H1 (cell line): ENCODE measurements around the gene HGFAC. TPM values are rescaled to one million over a fixed set of nuclear protein-coding genes. Genes with fewer than 3 reads are reported as not detected.

Experiments used
- CTCF ChIA-PET: fragments of 300-600 bp; sonication (Branson Sonifier 250); formaldehyde crosslinking; loops from one replicate; lab custom pipeline; 2021; ENCODE audit not compliant: partially characterized antibody; lab: Charles Lee
- POLR2A ChIA-PET: fragments of 300-600 bp; sonication (Branson Sonifier 250); formaldehyde crosslinking; loops from one replicate; lab custom pipeline; 2021; ENCODE audit warnings: inconsistent platforms; ENCODE audit not compliant: partially characterized antibody; lab: Charles Lee
- DNase-seq, 2 experiments: peaks; one replicate each; pipeline versions ENCODE4 v3.0.0 to v3.0.0-alpha.2; 2010 to 2022; ENCODE audit warnings: low spot score in 2 of 2, low read depth in 1 of 2, mixed read lengths in 1 of 2
- FAIRE-seq: peaks from 2 replicates; lab custom pipeline; 2011; peaks lifted over from hg19 to GRCh38; lab: Jason Lieb, UNC
- H2AFZ ChIP-seq: 2 replicates; pipeline ENCODE4 v1.8.1; 2012; ENCODE audit warnings: low read length, inconsistent platforms
- H2AK5ac ChIP-seq: 2 replicates; pipeline ENCODE4 v1.6.1; 2013; ENCODE audit warnings: low read depth, low read length
- H2BK120ac ChIP-seq: replicated peaks from 2 replicates; pipeline ENCODE3; 2013; ENCODE audit warnings: low read depth, low read length, inconsistent platforms
- H2BK12ac ChIP-seq: 2 replicates; pipeline ENCODE4 v1.6.1; 2013; ENCODE audit warnings: low read depth, low read length
- H2BK15ac ChIP-seq: 2 replicates; pipeline ENCODE4 v1.6.1; 2013; ENCODE audit warnings: low read length
- H2BK20ac ChIP-seq: 2 replicates; pipeline ENCODE4 v1.6.1; 2013; ENCODE audit warnings: low read length
- H2BK5ac ChIP-seq: 2 replicates; pipeline ENCODE4 v1.6.1; 2013; ENCODE audit warnings: low read depth, low read length
- H3K14ac ChIP-seq: 2 replicates; pipeline ENCODE4 v1.6.1; 2013; ENCODE audit warnings: inconsistent platforms; ENCODE audit not compliant: insufficient read length
- H3K18ac ChIP-seq: 2 replicates; pipeline ENCODE4 v1.6.1; 2013; ENCODE audit warnings: low read length; ENCODE audit errors: extremely low read depth
- H3K23ac ChIP-seq: 2 replicates; pipeline ENCODE4 v1.6.1; 2013; ENCODE audit warnings: inconsistent platforms; ENCODE audit not compliant: insufficient read length
- H3K23me2 ChIP-seq: 2 replicates; pipeline ENCODE4 v1.6.1; 2013; ENCODE audit warnings: low read depth, low read length
- H3K27ac ChIP-seq: 2 replicates; pipeline ENCODE4 v1.6.1; 2011; ENCODE audit warnings: low read depth, low read length, inconsistent platforms
- H3K27me3 ChIP-seq, 4 experiments: replicated peaks in 1 of 4; 1 replicate in 1 of 4; 2 replicates in 3 of 4; pipeline versions ENCODE4 v1.6.1 to v1.8.1; 2011 to 2013; ENCODE audit warnings: low read length in 3 of 4, mild to moderate bottlenecking in 3 of 4, inconsistent platforms in 2 of 4, mixed read lengths in 2 of 4, moderate library complexity in 1 of 4; ENCODE audit not compliant: control insufficient read depth in 3 of 4, insufficient read depth in 3 of 4; ENCODE audit errors: extremely low read depth in 1 of 4
- H3K36me3 ChIP-seq, 4 experiments: 2 replicates each; pipeline versions ENCODE4 v1.6.1 to v1.8.1; 2011 to 2013; ENCODE audit warnings: mild to moderate bottlenecking in 4 of 4, low read length in 3 of 4, moderate library complexity in 2 of 4, control low read depth in 1 of 4, inconsistent platforms in 1 of 4; ENCODE audit not compliant: insufficient read depth in 4 of 4, control insufficient read depth in 2 of 4
- H3K4ac ChIP-seq: replicated peaks from 2 replicates; pipeline ENCODE3; 2013; ENCODE audit warnings: low read length, low read depth, mixed read lengths, inconsistent platforms; ENCODE audit not compliant: insufficient read length
- H3K4me1 ChIP-seq, 4 experiments: replicated peaks in 1 of 4; 1 replicate in 1 of 4; 2 replicates in 3 of 4; pipeline versions ENCODE4 v1.6.1 to v1.8.1; 2011 to 2013; ENCODE audit warnings: low read length in 3 of 4, inconsistent platforms in 2 of 4, mixed read lengths in 1 of 4; ENCODE audit not compliant: insufficient read depth in 4 of 4, control insufficient read depth in 3 of 4
- H3K4me2 ChIP-seq, 2 experiments: 2 replicates each; pipeline versions ENCODE4 v1.6.1 to v1.8.1; 2011 to 2013; ENCODE audit warnings: low read depth in 2 of 2, low read length in 2 of 2, control low read depth in 1 of 2, inconsistent platforms in 1 of 2, mild to moderate bottlenecking in 1 of 2; ENCODE audit not compliant: insufficient read depth in 1 of 2
- H3K4me3 ChIP-seq, 4 experiments: fragments of 200-600, 300-600 bp in 1 of 4; sonication (generic), shearing (Covaris generic), sonication (Bioruptor Twin) in 1 of 4; 2 replicates each; pipeline versions ENCODE4 v1.5.1 to v1.8.1; 2011 to 2016; ENCODE audit warnings: low read length in 4 of 4, low read depth in 3 of 4, control low read depth in 2 of 4, inconsistent platforms in 2 of 4, mild to moderate bottlenecking in 2 of 4, mixed read lengths in 1 of 4, moderate library complexity in 1 of 4; ENCODE audit not compliant: insufficient read depth in 2 of 4; ENCODE audit errors: extremely low read depth in 1 of 4
- H3K56ac ChIP-seq: replicated peaks from 2 replicates; pipeline ENCODE3; 2013; ENCODE audit warnings: low read depth, mild to moderate bottlenecking, mixed read lengths, low read length, inconsistent platforms; ENCODE audit not compliant: insufficient read length
- H3K79me1 ChIP-seq: 2 replicates; pipeline ENCODE4 v1.6.1; 2013; ENCODE audit warnings: low read depth, low read length, control low read depth
- H3K79me2 ChIP-seq, 2 experiments: 2 replicates each; pipeline versions ENCODE4 v1.6.1 to v1.8.1; 2012 to 2013; ENCODE audit warnings: low read length in 2 of 2, mild to moderate bottlenecking in 2 of 2, inconsistent platforms in 1 of 2; ENCODE audit not compliant: insufficient read depth in 2 of 2, control insufficient read depth in 1 of 2
- H3K9ac ChIP-seq, 4 experiments: replicated peaks in 1 of 4; 1 replicate in 1 of 4; 2 replicates in 3 of 4; pipeline versions ENCODE4 v1.6.1 to v1.8.1; 2011 to 2013; ENCODE audit warnings: low read depth in 3 of 4, low read length in 3 of 4, control low read depth in 2 of 4, mild to moderate bottlenecking in 2 of 4, moderate library complexity in 2 of 4, inconsistent platforms in 1 of 4; ENCODE audit errors: extremely low read depth in 1 of 4
- H3K9me3 ChIP-seq, 2 experiments: 2 replicates each; pipeline versions ENCODE4 v1.6.1 to v1.8.1; 2012 to 2013; ENCODE audit warnings: mild to moderate bottlenecking in 2 of 2, moderate library complexity in 2 of 2, control low read depth in 1 of 2, inconsistent platforms in 1 of 2, low read depth in 1 of 2, low read length in 1 of 2, mixed read lengths in 1 of 2; ENCODE audit not compliant: insufficient read depth in 2 of 2
- H4K20me1 ChIP-seq, 2 experiments: replicated peaks in 1 of 2; 2 replicates each; pipeline versions ENCODE3 to v1.8.1; 2011 to 2013; ENCODE audit warnings: inconsistent platforms in 2 of 2, low read length in 2 of 2, mild to moderate bottlenecking in 1 of 2; ENCODE audit not compliant: insufficient read depth in 2 of 2, control insufficient read depth in 1 of 2
- H4K5ac ChIP-seq: 2 replicates; pipeline ENCODE4 v1.6.1; 2013; ENCODE audit warnings: low read length, low read depth, mixed read lengths, inconsistent platforms; ENCODE audit not compliant: insufficient read length
- H4K8ac ChIP-seq: 2 replicates; pipeline ENCODE4 v1.8.0; 2013; ENCODE audit warnings: mild to moderate bottlenecking, moderate library complexity, low read length, inconsistent platforms; ENCODE audit not compliant: insufficient read depth; ENCODE audit errors: extremely low read depth
- H4K91ac ChIP-seq: replicated peaks from 2 replicates; pipeline ENCODE3; 2013; ENCODE audit warnings: low read length, mixed read lengths, inconsistent platforms; ENCODE audit not compliant: insufficient read length
- HDAC6 ChIP-seq: IDR thresholded peaks from one replicate; pipeline ENCODE4 v1.7.1; 2012; ENCODE audit warnings: low read depth, mild to moderate bottlenecking, inconsistent platforms, low read length, moderate library complexity
- POLR2AphosphoS5 ChIP-seq: IDR thresholded peaks from 2 replicates; pipeline ENCODE4 v1.6.1; 2011; ENCODE audit warnings: low read depth, low read length
- TCF12 ChIP-seq: IDR thresholded peaks from 2 replicates; pipeline ENCODE4 v1.6.1; 2011; ENCODE audit warnings: low read depth, mild to moderate bottlenecking, low read length
- WGBS, 2 experiments: shearing (Covaris generic) in 1 of 2; methylation state at CpG; one replicate each; pipeline versions ENCODE4 v1.1.6 to v1.1.7; 2013 to 2015; ENCODE audit warnings: low lambda C conversion rate in 2 of 2, mixed read lengths in 2 of 2, inconsistent platforms in 1 of 2, low coverage in 1 of 2, missing lambda C conversion rate in 1 of 2; ENCODE audit not compliant: insufficient replicate concordance in 2 of 2, insufficient coverage in 1 of 2, insufficient read length in 1 of 2; ENCODE audit errors: extremely low coverage in 1 of 2, missing lambda C conversion rate in 1 of 2; 5-methylcytosine and 5-hydroxymethylcytosine counted together
- polyA plus RNA-seq, 7 experiments: library from polyadenylated mRNA; depleted of rRNA in 3 of 7; stranded (reverse) in 5 of 7; unstranded in 2 of 7; fragments of >200 nt in 5 of 7; fragments of 200-250 nt in 2 of 7; gene quantifications; 1 replicate in 5 of 7; 2 replicates in 1 of 7; 4 replicates in 1 of 7; pipeline versions ENCODE4 v1.2.1 to v1.2.3, GENCODE V29; 2011 to 2013; ENCODE audit warnings: missing spikeins in 2 of 7, mixed read lengths in 2 of 7
- total RNA-seq: library from RNA; stranded (reverse); fragmentation: NEBNext Ultra II Directional; extraction: Animal tissue kit (Norgen Biotek cat#: 25700); gene quantifications from 2 replicates; pipeline ENCODE4 v1.2.1, GENCODE V29; 2021

The HGFAC gene
- total and polyA plus RNA-seq, 2 of the 8 experiments (the other 6 are each of a cell fraction or from before 2014, with no cell fraction given), result 0.14 to 0.15 TPM

- no peak overlapping the region for H3K4me3 ChIP-seq
- H3K36me3 ChIP-seq, result no peaks in the 10 kb centered on the region
- H3K18ac ChIP-seq, result no peak overlapping the region
- peaks cover 0 to 15% of the 10 kb centered on the region in 2 experiments for H4K20me1 ChIP-seq
- no peaks in the 10 kb centered on the region; the same call in 1 of the 2 replicates for H3K23me2 ChIP-seq
- H4K8ac ChIP-seq, result 0 out of 2 replicates have a peak overlapping the region, but pooled peaks have one; percentile 14
- no peak overlapping the region for H3K23ac ChIP-seq
- H3K14ac ChIP-seq, result no peak overlapping the region
- WGBS, 2 experiments, result 65% methylated on average over 2 of the region's 7 CpGs; no CpG with 5 or more reads in 1 of the 2 experiments
- CTCF ChIA-PET, result interaction anchor here (0.9 to 5.8 kb wide), 4 partner anchors 10 to 284 kb away, joined by 3 to 32 read pairs (median 3); no protein-coding TSS in a partner anchor
- no peak overlapping the region for H3K4ac ChIP-seq
- DNase-seq, result no peak
- H2BK5ac ChIP-seq, result no peak overlapping the region
- H3K79me1 ChIP-seq, result no peaks in the 10 kb centered on the region
- H3K9me3 ChIP-seq, result no peaks in the 10 kb centered on the region
- H3K4me1 ChIP-seq, result peaks cover 0 to 26% (median 17%) of the 10 kb centered on the region in 4 experiments; a peak in 6 of 7 replicates
- peaks cover 36 to 92% (median 84%) of the 10 kb centered on the region in 4 experiments for H3K27me3 ChIP-seq
- H3K27ac ChIP-seq, result no peak overlapping the region
- H2BK120ac ChIP-seq, result no peak overlapping the region
- TF ChIP-seq HDAC6, result no peak
- no peak for TF ChIP-seq TCF12
- no peak for TF ChIP-seq POLR2AphosphoS5
- TF ChIP-seq, all 59 proteins: peak for 0
- H3K79me2 ChIP-seq, result no peaks in the 10 kb centered on the region
- no peak overlapping the region for H3K9ac ChIP-seq
- 0 out of 2 replicates have a peak overlapping the region, but pooled peaks have one; percentile 8 for H2BK15ac ChIP-seq
- no peak overlapping the region for H3K56ac ChIP-seq
- POLR2A ChIA-PET, result interaction anchor here (1.9 kb wide), 1 partner anchor 8 kb away, joined by 6 read pairs; no protein-coding TSS in a partner anchor
- no peak for FAIRE-seq
- no peak overlapping the region for H3K4me2 ChIP-seq
- no peak overlapping the region for H4K91ac ChIP-seq
- H4K5ac ChIP-seq, result no peak overlapping the region
- H2AK5ac ChIP-seq, result 0 out of 2 replicates have a peak overlapping the region, but pooled peaks have one; percentile 39
- H2AFZ ChIP-seq, result no peak overlapping the region
- H2BK20ac ChIP-seq, result no peak overlapping the region
- H2BK12ac ChIP-seq, result peak overlapping the region; percentile 44; the same call in 1 of the 2 replicates
Measured at GRCh38 chr4:3487861-3488260, 46.1 kb downstream of the HGFAC start.
